Fibroblast of villous mesenchyme (primary cell): ENCODE measurements around the gene CNTNAP2. TPM values are rescaled to one million over a fixed set of nuclear protein-coding genes. Genes with fewer than 3 reads are reported as not detected.

Experiments
- DNase-seq: peaks from one replicate; pipeline ENCODE4 v3.0.0-alpha.2; 2010; ENCODE audit warnings: low read depth
- H3K4me3 ChIP-seq: 2 replicates; pipeline ENCODE4 v1.5.1; 2011; ENCODE audit warnings: low read depth, mild to moderate bottlenecking, low read length
- total RNA-seq: library from RNA; depleted of rRNA; stranded (reverse); fragments of >200 nt; gene quantifications from 2 replicates; pipeline ENCODE4 v1.2.3, GENCODE V29; 2012
- TF ChIP-seq, protein P1 (sequence below): IDR thresholded peaks from 2 replicates; pipeline ENCODE4 v1.5.1; 2012; ENCODE audit warnings: low read depth, mild to moderate bottlenecking, low read length; ENCODE audit not compliant: insufficient read depth

Gene CNTNAP2
- total RNA-seq, 1 donor = not detected

DNA sequence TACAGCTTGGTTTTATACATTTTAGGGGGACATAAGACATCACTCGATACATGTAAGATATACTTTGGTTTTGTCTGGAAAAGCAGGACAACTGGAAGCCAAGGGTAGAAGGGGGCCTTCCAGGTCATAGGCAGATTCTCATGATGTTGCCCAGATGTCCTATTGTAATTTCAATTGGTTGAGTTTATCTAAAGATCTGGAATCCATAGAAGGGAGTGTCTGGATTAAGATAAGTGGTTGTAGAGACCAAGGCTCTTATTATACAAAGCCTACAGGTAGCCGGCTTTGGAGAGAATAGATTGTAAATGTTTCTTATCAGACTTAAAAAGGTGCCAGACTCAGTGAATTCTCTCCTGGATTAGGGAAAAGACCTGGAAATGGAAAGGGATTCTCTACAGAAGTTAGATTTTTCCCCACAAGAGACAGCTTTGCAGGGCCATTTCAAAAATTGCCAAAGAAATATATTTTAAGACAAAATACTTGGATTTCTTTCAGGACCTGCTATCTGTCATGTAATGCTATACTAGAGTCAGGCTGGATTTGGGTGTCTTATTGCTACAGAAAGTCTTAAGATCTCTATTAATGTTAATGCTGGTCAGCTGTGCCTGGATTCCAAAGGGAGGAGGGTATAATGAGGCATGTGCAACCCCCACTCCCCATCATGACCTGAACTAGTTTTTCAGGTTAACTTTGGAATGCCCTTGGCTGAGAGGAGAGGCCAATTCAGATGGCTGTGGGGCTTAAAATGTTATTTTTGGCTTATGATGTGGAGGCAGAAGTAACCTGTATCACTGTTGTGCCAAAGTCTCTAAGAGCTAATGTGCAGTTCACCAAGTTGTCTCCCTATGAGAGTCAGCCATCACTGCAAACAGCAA lies 1962.8 kb downstream of the CNTNAP2 start:
- H3K4me3 ChIP-seq = no peak overlapping the region
- DNase-seq = no peak
- TF ChIP-seq, protein P1, sequence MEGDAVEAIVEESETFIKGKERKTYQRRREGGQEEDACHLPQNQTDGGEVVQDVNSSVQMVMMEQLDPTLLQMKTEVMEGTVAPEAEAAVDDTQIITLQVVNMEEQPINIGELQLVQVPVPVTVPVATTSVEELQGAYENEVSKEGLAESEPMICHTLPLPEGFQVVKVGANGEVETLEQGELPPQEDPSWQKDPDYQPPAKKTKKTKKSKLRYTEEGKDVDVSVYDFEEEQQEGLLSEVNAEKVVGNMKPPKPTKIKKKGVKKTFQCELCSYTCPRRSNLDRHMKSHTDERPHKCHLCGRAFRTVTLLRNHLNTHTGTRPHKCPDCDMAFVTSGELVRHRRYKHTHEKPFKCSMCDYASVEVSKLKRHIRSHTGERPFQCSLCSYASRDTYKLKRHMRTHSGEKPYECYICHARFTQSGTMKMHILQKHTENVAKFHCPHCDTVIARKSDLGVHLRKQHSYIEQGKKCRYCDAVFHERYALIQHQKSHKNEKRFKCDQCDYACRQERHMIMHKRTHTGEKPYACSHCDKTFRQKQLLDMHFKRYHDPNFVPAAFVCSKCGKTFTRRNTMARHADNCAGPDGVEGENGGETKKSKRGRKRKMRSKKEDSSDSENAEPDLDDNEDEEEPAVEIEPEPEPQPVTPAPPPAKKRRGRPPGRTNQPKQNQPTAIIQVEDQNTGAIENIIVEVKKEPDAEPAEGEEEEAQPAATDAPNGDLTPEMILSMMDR = no peak

DNA sequence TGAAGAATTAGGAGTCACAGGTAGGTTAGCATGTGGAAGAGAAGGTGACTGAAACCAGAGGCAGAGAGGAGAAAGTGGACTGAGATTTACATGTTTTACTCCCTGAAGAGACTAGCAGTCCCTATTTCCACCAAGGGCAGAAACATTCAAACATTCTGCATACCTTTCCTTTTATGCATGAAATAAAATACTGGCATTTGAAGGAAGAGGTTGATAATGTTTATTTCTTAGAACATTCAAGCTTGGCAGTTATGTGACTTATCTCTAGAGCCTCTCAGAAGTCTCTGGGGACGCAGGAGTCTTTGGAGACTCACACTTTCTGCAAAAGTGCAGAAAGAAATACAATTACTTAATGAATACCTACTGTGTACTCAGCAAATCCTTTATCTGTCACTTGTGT lies 1966.8 kb downstream of the CNTNAP2 start:
- DNase-seq = no peak
- TF ChIP-seq, protein P1 = no peak
- H3K4me3 ChIP-seq = no peak overlapping the region

DNA sequence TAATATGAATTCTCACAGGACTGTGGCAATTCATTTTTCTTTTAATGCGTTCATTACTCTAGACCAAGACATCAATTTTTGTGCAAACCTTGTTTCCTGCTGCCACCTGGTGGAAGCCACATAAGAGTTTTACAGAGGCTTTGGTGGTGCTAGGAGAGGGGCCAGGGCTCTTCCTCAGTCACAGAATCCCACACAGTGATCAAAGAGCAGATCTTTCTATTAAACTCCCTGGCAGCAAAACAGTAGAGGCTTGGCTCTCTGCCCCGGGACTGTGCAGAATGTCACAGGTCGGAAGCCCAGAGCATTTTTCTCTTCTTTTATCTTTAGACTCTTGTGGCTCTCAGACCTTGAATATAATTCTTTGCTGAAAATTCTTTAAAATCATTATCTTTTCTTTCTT lies 1967.5 kb downstream of the CNTNAP2 start:
- TF ChIP-seq, protein P1 = peak; percentile 38
- DNase-seq = peak; percentile 12
- no peak overlapping the region for H3K4me3 ChIP-seq

DNA sequence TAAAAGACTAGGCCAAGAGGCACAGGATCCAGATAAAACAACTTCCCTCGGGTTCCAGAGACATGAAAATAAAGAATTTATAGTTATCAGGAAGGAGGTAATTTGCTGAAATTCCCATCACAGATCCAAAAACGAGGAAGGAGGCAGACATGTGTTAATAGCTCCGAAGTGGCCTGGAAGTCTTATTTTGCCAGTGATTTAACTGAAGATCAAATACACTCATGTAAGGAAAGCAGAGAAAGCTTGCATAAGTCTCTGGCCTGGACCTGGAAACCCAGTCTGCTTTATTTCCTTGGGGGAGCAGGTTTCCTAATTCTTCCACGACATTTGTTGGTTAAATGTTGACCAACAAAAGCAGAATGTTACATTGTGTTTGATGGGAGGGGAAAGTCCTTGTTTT lies 1975.3 kb downstream of the CNTNAP2 start:
- no peak for DNase-seq
- H3K4me3 ChIP-seq = no peak overlapping the region
- TF ChIP-seq, protein P1 = no peak

DNA sequence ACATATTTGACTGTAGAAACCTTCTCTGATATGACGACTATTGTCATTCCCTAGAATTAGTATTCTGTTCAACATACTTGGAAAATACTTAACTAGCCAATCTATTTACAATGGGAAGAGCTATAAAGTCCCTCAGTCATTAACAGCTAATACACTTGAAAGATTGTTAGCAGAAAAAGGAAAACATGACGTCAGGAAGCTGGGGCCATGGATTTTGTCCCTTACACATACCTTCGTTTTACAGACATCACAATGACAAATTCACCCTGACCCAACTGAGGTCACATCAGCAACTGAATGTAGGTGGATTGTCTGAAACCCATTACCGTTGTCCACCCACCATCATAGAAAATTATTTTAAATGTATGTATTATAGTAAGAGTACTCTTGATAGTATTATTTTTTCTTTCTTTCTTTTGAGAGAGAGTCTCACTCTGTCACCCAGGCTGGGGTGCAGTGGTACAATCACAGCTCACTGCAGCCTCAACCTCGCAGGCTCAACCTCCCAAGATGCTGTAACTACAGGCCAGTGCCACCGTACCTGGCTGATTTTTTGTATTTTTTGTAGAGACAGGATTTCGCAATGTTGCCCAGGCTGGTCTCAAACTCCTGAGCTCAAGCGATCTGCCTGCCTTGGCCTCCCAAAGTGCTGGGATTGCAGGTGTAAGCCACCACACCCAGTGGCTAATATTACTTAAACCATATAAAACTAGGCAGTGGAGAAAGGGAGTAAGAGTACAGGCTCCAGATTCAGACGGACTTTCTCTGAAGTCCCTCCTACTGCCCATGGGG lies 1977.0 kb downstream of the CNTNAP2 start:
- H3K4me3 ChIP-seq = no peak overlapping the region
- DNase-seq = no peak
- TF ChIP-seq, protein P1 = no peak

DNA sequence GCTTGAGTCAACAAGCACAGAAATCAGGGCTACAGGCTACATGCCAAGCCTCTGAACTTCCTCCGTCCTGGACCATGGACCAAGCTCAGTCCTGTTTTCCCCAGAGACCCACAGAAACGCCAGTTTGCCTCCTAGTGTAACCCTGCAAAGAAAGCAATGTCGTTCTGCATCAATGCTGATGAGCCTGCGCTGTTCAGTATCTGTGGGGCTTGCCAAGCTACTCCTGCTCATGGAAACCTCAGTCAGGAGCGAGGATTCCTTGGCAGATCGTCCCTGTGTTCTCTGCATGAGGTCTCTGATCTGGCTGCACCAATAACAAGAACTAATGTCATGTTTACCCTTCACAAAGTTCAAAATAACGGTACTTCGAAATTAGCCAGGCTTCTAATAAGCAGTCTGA lies 1978.5 kb downstream of the CNTNAP2 start:
- TF ChIP-seq, protein P1 = no peak
- H3K4me3 ChIP-seq = no peak overlapping the region
- DNase-seq = no peak
